Measurements from ENCODE around the gene RAD50.

GRCh38 chr5:132668706-132669454, 112.1 kb downstream of the RAD50 start:
- TF ChIP-seq, protein P1, sequence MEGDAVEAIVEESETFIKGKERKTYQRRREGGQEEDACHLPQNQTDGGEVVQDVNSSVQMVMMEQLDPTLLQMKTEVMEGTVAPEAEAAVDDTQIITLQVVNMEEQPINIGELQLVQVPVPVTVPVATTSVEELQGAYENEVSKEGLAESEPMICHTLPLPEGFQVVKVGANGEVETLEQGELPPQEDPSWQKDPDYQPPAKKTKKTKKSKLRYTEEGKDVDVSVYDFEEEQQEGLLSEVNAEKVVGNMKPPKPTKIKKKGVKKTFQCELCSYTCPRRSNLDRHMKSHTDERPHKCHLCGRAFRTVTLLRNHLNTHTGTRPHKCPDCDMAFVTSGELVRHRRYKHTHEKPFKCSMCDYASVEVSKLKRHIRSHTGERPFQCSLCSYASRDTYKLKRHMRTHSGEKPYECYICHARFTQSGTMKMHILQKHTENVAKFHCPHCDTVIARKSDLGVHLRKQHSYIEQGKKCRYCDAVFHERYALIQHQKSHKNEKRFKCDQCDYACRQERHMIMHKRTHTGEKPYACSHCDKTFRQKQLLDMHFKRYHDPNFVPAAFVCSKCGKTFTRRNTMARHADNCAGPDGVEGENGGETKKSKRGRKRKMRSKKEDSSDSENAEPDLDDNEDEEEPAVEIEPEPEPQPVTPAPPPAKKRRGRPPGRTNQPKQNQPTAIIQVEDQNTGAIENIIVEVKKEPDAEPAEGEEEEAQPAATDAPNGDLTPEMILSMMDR (IDR thresholded peaks at IDR 0.05; ENCODE audit: low read depth, low read length, poor library complexity, severe bottlenecking): no peak
- TF ChIP-seq EZH2phosphoT487 (IDR thresholded peaks at IDR 0.05; ENCODE audit: borderline replicate concordance, low read length): no peak

All from DOHH2 (cell line).